BE2C (cell line): ENCODE data around the gene EIF4E3.

Experiments
- DNase-seq: peaks from one replicate; pipeline ENCODE4 v3.0.0-alpha.2; 2020
- H3K27me3 ChIP-seq: fragments of 250-450 bp; sonication (Bioruptor Pico); 2 replicates; pipeline ENCODE4 v1.5.1; 2020; ENCODE audit warnings: mild to moderate bottlenecking
- H3K36me3 ChIP-seq: fragments of 250-450 bp; sonication (Bioruptor Pico); 2 replicates; pipeline ENCODE4 v1.5.1; 2020; ENCODE audit warnings: mild to moderate bottlenecking
- H3K4me1 ChIP-seq: fragments of 250-450 bp; sonication (Bioruptor Pico); 2 replicates; pipeline ENCODE4 v1.5.1; 2020
- H3K4me3 ChIP-seq: 2 replicates; pipeline ENCODE4 v1.5.1; 2011; ENCODE audit warnings: low read depth, low read length
- H3K9me3 ChIP-seq: fragments of 250-450 bp; sonication (Bioruptor Pico); 2 replicates; pipeline ENCODE4 v1.5.1; 2020
- TF ChIP-seq, protein P1 (sequence below): IDR thresholded peaks from 2 replicates; pipeline ENCODE4 v1.5.1; 2012; ENCODE audit warnings: mild to moderate bottlenecking, low read depth, low read length

The EIF4E3 gene

DNA sequence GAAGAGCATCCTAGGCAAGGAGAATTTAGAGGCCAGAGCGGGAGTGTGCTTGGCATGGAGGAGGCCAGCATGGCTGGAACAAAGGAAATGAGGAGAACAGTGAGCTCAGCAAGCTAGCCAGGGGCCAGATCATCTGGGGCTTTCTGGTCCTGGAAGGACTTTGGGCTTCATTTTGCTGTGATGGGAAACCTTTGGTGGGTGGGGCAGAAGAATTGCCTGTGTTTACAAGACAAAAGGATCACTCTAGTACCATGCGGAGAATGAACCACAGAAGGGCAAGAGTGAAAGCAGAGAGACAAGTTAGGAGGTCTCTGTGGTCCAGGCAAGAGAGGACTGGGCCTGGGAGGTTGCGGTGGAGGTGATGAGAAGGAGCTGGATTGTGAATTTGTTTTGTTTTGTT, 80.1 kb downstream of the EIF4E3 start:
- Histone ChIP-seq H3K4me1 (no peaks in the 10 kb centered on the region), H3K27me3 (no peaks in the 10 kb centered on the region)
- TF ChIP-seq, protein P1, sequence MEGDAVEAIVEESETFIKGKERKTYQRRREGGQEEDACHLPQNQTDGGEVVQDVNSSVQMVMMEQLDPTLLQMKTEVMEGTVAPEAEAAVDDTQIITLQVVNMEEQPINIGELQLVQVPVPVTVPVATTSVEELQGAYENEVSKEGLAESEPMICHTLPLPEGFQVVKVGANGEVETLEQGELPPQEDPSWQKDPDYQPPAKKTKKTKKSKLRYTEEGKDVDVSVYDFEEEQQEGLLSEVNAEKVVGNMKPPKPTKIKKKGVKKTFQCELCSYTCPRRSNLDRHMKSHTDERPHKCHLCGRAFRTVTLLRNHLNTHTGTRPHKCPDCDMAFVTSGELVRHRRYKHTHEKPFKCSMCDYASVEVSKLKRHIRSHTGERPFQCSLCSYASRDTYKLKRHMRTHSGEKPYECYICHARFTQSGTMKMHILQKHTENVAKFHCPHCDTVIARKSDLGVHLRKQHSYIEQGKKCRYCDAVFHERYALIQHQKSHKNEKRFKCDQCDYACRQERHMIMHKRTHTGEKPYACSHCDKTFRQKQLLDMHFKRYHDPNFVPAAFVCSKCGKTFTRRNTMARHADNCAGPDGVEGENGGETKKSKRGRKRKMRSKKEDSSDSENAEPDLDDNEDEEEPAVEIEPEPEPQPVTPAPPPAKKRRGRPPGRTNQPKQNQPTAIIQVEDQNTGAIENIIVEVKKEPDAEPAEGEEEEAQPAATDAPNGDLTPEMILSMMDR = no peak

DNA sequence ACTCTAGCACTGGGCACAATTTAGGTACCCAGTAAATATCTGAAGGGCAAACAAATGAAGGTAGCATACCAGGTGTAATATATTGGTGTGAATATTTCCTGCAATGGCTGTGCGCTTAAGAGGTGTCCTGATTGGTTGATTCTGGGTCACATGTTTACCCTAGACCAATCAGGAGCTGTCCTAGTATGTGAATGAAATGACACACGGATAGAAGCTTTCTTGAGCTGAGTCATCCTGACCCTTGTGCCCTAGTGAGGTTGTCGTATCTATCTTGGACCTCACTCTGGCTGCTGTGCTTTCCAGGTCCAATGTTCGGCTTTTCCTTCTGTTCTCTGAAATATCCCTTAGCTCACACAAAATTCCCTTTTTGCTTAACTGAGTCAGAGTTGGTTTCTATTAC, 83.5 kb downstream of the EIF4E3 start:
- DNase-seq = no peak
- Histone ChIP-seq H3K36me3 (no peaks in the 10 kb centered on the region), H3K27me3 (no peaks in the 10 kb centered on the region; the same call in 1 of the 2 replicates), H3K4me1 (no peaks in the 10 kb centered on the region), H3K4me3 (no peak overlapping the region), H3K9me3 (no peaks in the 10 kb centered on the region)
- TF ChIP-seq, protein P1 = no peak

More for the DNA sequence above, 80.1 kb downstream of the EIF4E3 start:
- Histone ChIP-seq H3K9me3 (no peaks in the 10 kb centered on the region), H3K36me3 (no peaks in the 10 kb centered on the region), H3K4me3 (no peak overlapping the region)
- DNase-seq = no peak

DNA sequence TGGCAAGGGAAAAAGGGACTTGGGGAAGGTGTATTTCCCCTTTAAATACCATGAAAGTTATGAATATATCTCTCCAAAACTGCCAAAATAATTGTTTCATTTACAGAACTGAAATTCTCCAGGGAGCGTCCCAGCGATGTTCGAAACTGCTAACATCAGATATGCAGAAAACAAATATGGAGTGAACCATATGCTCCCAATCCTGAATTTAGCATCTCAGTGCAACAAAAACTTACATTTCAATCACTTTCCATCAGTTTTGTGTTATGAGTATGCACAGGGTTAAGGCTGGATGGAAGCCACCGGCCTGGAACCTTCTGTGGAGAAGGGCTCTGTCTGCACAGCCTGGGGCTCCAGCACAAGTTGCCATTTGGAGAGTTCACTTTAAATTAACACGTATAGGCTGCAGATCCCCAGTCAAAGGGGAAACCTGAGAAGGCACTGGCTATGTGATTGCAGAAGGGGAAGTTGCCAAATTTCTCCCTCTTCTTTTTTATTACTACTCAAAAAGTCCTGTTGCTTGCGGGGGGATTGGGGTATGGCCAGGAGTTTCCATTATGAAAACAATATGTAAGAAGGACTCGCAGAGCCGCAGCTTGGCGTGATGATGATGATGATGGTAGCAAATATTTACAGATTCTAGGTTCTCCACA, 84.7 kb downstream of the EIF4E3 start:
- Histone ChIP-seq H3K9me3 (no peaks in the 10 kb centered on the region), H3K4me1 (no peaks in the 10 kb centered on the region), H3K4me3 (no peak overlapping the region), H3K36me3 (no peaks in the 10 kb centered on the region), H3K27me3 (no peaks in the 10 kb centered on the region; the same call in 1 of the 2 replicates)
- DNase-seq = no peak
- TF ChIP-seq, protein P1 = no peak

DNA sequence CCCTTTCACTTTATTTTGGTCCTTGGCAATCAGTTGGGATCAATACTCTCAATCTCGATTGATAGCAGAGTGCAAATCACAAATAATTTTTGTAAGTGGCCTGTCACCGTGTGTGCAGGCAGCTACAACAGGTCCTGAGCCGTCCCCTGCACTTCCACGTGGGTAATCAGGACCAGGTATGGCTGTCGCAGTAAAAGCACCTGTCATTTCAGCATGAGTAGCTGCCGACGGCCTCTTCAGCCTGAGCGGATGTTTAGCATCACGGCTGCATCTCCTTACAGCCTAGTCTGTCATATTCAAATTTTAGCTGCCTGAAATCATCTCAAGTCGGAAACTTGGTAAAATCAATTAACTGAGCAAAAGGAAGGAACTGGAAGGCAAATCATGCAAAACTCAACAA, 88.7 kb downstream of the EIF4E3 start:
- Histone ChIP-seq H3K36me3 (no peaks in the 10 kb centered on the region), H3K9me3 (no peaks in the 10 kb centered on the region), H3K4me3 (no peak overlapping the region), H3K27me3 (no peaks in the 10 kb centered on the region; the same call in 1 of the 2 replicates), H3K4me1 (no peaks in the 10 kb centered on the region)
- TF ChIP-seq, protein P1 = no peak
- DNase-seq = no peak

DNA sequence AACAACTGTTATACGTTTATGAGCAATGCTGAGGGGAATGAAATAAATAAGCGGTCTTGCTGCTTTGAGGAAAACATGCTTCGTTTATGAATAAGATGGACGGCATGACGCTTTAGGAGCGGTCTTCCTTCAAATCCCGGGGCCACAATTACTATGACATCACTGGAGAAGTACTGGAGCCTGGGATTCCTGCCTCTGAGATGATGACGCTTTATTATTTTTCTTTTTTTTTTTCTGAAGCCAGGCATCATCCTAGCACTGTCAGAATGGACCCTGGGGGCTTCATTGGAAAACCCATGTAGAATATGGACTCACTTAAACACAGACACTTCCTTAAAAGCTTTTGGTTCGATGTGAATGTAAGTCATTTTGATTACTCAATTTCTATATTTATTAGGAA, 89.2 kb downstream of the EIF4E3 start:
- no peaks in the 10 kb centered on the region for H3K4me1 ChIP-seq
- H3K4me3 ChIP-seq = no peak overlapping the region
- H3K9me3 ChIP-seq = no peaks in the 10 kb centered on the region
- TF ChIP-seq, protein P1 = no peak
- DNase-seq = no peak
- H3K27me3 ChIP-seq = no peaks in the 10 kb centered on the region; the same call in 1 of the 2 replicates
- H3K36me3 ChIP-seq = no peaks in the 10 kb centered on the region

DNA sequence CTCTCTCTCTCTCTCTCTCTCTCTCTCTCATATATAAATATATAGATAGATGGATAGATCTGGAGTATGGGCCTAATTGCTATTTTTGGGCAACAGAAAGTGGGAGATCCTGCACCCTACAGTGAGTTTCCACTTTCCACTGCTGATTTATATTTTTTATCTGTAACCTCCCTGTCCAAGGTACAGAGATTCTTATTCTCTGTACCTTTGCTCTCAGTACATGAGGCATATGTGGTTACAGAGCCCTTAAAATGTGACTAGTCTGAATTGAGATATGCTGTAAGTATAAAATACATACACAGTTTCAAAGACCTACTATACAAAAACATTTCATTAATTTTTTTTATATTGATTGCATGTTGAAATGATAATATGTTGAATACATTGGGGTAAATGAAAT, 90.5 kb downstream of the EIF4E3 start:
- Histone ChIP-seq H3K27me3 (no peaks in the 10 kb centered on the region; the same call in 1 of the 2 replicates), H3K4me1 (no peaks in the 10 kb centered on the region), H3K4me3 (no peak overlapping the region), H3K36me3 (no peaks in the 10 kb centered on the region), H3K9me3 (no peaks in the 10 kb centered on the region)
- no peak for DNase-seq
- TF ChIP-seq, protein P1 = no peak
